Measurements from ENCODE around the gene RFX6.

Gene RFX6

GRCh38 chr6:116954335-116954734 is 77.3 kb downstream of the RFX6 start:
- H3K4me3 ChIP-seq (replicated peaks; ENCODE audit: insufficient read depth, low read length) = no peak overlapping the region
- peaks cover 2% of the 10 kb centered on the region for H3K27me3 ChIP-seq (ENCODE audit: insufficient read depth, poor library complexity, severe bottlenecking)
- no peak for TF ChIP-seq SPI1 (IDR thresholded peaks at IDR 0.05; ENCODE audit: borderline replicate concordance, low read depth)
- no peak for TF ChIP-seq CTCF (IDR thresholded peaks at IDR 0.05; ENCODE audit: insufficient read depth, low read length)
- TF ChIP-seq REST (IDR thresholded peaks at IDR 0.05; ENCODE audit: insufficient replicate concordance, low read depth) = no peak
- TF ChIP-seq GABPA (IDR thresholded peaks at IDR 0.05; ENCODE audit: low read depth) = no peak
- TF ChIP-seq POLR2AphosphoS5 (IDR thresholded peaks at IDR 0.05; ENCODE audit: low read depth) = no peak
- DNase-seq (ENCODE audit: low read depth in 1 of 2, low spot score in 1 of 2) = no peak
- H3K27ac ChIP-seq (replicated peaks) = no peak overlapping the region

- no peak for DNase-seq (ENCODE audit: low read depth in 1 of 2, low spot score in 1 of 2)
- no peak for TF ChIP-seq POLR2AphosphoS5 (IDR thresholded peaks at IDR 0.05; ENCODE audit: low read depth)
- no peak for TF ChIP-seq SPI1 (IDR thresholded peaks at IDR 0.05; ENCODE audit: borderline replicate concordance, low read depth)
- no peak for TF ChIP-seq GABPA (IDR thresholded peaks at IDR 0.05; ENCODE audit: low read depth)
- no peak for TF ChIP-seq CTCF (IDR thresholded peaks at IDR 0.05; ENCODE audit: insufficient read depth, low read length)
- no peak for TF ChIP-seq REST (IDR thresholded peaks at IDR 0.05; ENCODE audit: insufficient replicate concordance, low read depth)
- H3K4me3 ChIP-seq (replicated peaks; ENCODE audit: insufficient read depth, low read length) = no peak overlapping the region
- no peak overlapping the region for H3K27ac ChIP-seq (replicated peaks)
- peaks cover 2% of the 10 kb centered on the region for H3K27me3 ChIP-seq (ENCODE audit: insufficient read depth, poor library complexity, severe bottlenecking)
Measured at GRCh38 chr6:116954938-116955337, 77.9 kb downstream of the RFX6 start.

- H3K27me3 ChIP-seq (ENCODE audit: insufficient read depth, poor library complexity, severe bottlenecking) = peaks cover 2% of the 10 kb centered on the region
- DNase-seq (ENCODE audit: low read depth in 1 of 2, low spot score in 1 of 2) = no peak
- H3K4me3 ChIP-seq (replicated peaks; ENCODE audit: insufficient read depth, low read length) = no peak overlapping the region
- H3K27ac ChIP-seq (replicated peaks) = no peak overlapping the region
- TF ChIP-seq REST (IDR thresholded peaks at IDR 0.05; ENCODE audit: insufficient replicate concordance, low read depth) = no peak
- no peak for TF ChIP-seq CTCF (IDR thresholded peaks at IDR 0.05; ENCODE audit: insufficient read depth, low read length)
- TF ChIP-seq GABPA (IDR thresholded peaks at IDR 0.05; ENCODE audit: low read depth) = no peak
Measured at GRCh38 chr6:116955773-116956172, 78.7 kb downstream of the RFX6 start.
